ENCODE results near the gene CTH. TPM values are rescaled to one million over a fixed set of nuclear protein-coding genes. Genes with fewer than 3 reads are reported as not detected.

CTH gene
- polyA plus RNA-seq, 3 donors = 0.16 to 1.5 (median 0.28) TPM

DNA sequence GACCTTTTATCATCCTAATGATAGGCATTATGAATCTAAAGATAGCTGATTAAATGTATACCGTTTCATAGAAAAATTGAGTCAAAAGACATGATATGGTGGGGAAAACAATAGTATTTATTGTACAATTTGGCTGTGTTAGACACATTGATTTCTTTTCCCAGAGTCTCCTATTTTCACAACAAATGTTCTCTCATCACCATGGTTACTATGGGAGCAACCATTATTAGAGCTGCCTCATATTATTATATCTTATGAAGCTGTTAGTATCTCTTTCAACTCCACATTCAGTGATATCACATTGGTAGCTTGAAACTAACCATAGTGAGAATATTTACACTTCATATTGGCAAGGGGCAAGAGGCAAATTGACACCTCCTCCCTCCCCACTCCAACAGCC is 10.7 kb upstream of the CTH start:
- H3K4me3 Mint-ChIP-seq = no peak overlapping the region
- Histone ChIP-seq H3K9ac (ENCODE audit: insufficient read depth, low read length, poor library complexity, severe bottlenecking) (no peak overlapping the region), H3K27ac (ENCODE audit: low read depth in 1 of 2, low read length in 2 of 2) (no peak overlapping the region), H3K9me3 (replicated peaks in 1 of 2; ENCODE audit: control insufficient read depth in 1 of 2, insufficient read depth in 1 of 2, low read length in 2 of 2) (no peaks in the 10 kb centered on the region), H3K27me3 (ENCODE audit: control insufficient read depth in 2 of 2, insufficient read depth in 2 of 2, low read length in 2 of 2) (no peaks in the 10 kb centered on the region), H3K4me3 (replicated peaks in 1 of 3; ENCODE audit: low read depth in 2 of 3, low read length in 3 of 3) (no peak overlapping the region), H3K4me1 (ENCODE audit: control insufficient read depth in 1 of 2, insufficient read depth in 2 of 2, low read length in 2 of 2) (no peaks in the 10 kb centered on the region), H3K4me2 (replicated peaks; ENCODE audit: extremely low read depth, low read length, poor library complexity, severe bottlenecking) (no peak overlapping the region), H3K36me3 (replicated peaks in 1 of 2; ENCODE audit: control insufficient read depth in 1 of 2, insufficient read depth in 2 of 2, low read length in 2 of 2) (no peaks in the 10 kb centered on the region), H3K79me2 (ENCODE audit: insufficient read depth, low read length) (no peaks in the 10 kb centered on the region), H4K20me1 (ENCODE audit: insufficient read depth, low read length) (no peaks in the 10 kb centered on the region), H2AFZ (ENCODE audit: insufficient read depth, low read depth, low read length, poor library complexity, severe bottlenecking) (no peak overlapping the region)
- no peaks in the 10 kb centered on the region for H3K36me3 Mint-ChIP-seq
- no peak for DNase-seq
- no CpG with 5 or more reads among the region's 1 CpG for WGBS (ENCODE audit: insufficient coverage)
- no peaks in the 10 kb centered on the region for H3K9me3 Mint-ChIP-seq
- peaks cover 4 to 7% (median 4%) of the 10 kb centered on the region in 3 donors for H3K27me3 Mint-ChIP-seq (ENCODE audit: low read depth in 3 of 3)
- H3K27ac Mint-ChIP-seq = no peak overlapping the region
- H3K4me1 Mint-ChIP-seq = no peaks in the 10 kb centered on the region
- TF ChIP-seq, protein P1, sequence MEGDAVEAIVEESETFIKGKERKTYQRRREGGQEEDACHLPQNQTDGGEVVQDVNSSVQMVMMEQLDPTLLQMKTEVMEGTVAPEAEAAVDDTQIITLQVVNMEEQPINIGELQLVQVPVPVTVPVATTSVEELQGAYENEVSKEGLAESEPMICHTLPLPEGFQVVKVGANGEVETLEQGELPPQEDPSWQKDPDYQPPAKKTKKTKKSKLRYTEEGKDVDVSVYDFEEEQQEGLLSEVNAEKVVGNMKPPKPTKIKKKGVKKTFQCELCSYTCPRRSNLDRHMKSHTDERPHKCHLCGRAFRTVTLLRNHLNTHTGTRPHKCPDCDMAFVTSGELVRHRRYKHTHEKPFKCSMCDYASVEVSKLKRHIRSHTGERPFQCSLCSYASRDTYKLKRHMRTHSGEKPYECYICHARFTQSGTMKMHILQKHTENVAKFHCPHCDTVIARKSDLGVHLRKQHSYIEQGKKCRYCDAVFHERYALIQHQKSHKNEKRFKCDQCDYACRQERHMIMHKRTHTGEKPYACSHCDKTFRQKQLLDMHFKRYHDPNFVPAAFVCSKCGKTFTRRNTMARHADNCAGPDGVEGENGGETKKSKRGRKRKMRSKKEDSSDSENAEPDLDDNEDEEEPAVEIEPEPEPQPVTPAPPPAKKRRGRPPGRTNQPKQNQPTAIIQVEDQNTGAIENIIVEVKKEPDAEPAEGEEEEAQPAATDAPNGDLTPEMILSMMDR (IDR thresholded peaks at IDR 0.05) = no peak
- intact Hi-C loops (cut with micrococcal nuclease) = no loop called here

DNA sequence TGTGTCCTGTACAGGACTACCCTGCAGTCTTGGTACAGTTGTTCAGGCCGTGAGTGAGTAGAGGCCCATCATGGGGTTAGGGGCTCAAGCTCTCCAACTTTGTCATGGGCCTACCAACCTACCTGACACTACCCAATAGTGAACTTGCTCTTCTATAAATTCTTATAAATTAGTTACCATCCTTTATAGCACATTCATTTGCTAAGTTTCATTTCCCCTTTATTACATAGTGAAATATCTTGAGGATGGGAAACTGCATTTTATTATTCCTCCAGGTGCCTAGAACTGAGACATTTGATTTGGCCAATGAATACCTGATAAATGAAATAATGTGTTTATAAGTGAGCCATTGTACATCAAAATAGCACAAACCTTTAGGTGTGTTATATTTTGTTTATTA is 9.1 kb upstream of the CTH start:
- no peak overlapping the region for H3K4me2 ChIP-seq (replicated peaks; ENCODE audit: extremely low read depth, low read length, poor library complexity, severe bottlenecking)
- H3K4me1 ChIP-seq (ENCODE audit: control insufficient read depth in 1 of 2, insufficient read depth in 2 of 2, low read length in 2 of 2) = no peaks in the 10 kb centered on the region
- H2AFZ ChIP-seq (ENCODE audit: insufficient read depth, low read depth, low read length, poor library complexity, severe bottlenecking) = no peak overlapping the region
- H3K27me3 Mint-ChIP-seq (ENCODE audit: low read depth in 3 of 3) = peaks cover 2 to 7% (median 5%) of the 10 kb centered on the region in 3 donors
- no peaks in the 10 kb centered on the region for H3K4me1 Mint-ChIP-seq
- intact Hi-C loops (cut with micrococcal nuclease) = no loop called here
- H3K36me3 Mint-ChIP-seq = no peaks in the 10 kb centered on the region
- no peak overlapping the region for H3K9ac ChIP-seq (ENCODE audit: insufficient read depth, low read length, poor library complexity, severe bottlenecking)
- no peak overlapping the region for H3K27ac ChIP-seq (ENCODE audit: low read depth in 1 of 2, low read length in 2 of 2)
- H3K27me3 ChIP-seq (ENCODE audit: control insufficient read depth in 2 of 2, insufficient read depth in 2 of 2, low read length in 2 of 2) = no peaks in the 10 kb centered on the region
- no peak overlapping the region for H3K4me3 Mint-ChIP-seq
- 100% methylated on average over 1 of the region's 1 CpG for whole genome bisulfite sequencing (ENCODE audit: insufficient coverage)
- DNase-seq = no peak
- H3K4me3 ChIP-seq (replicated peaks in 1 of 3; ENCODE audit: low read depth in 2 of 3, low read length in 3 of 3) = no peak overlapping the region
- H3K9me3 ChIP-seq (replicated peaks in 1 of 2; ENCODE audit: control insufficient read depth in 1 of 2, insufficient read depth in 1 of 2, low read length in 2 of 2) = no peaks in the 10 kb centered on the region
- H3K9me3 Mint-ChIP-seq = no peaks in the 10 kb centered on the region
- H3K27ac Mint-ChIP-seq = no peak overlapping the region
- TF ChIP-seq, protein P1 (IDR thresholded peaks at IDR 0.05) = no peak
- no peaks in the 10 kb centered on the region for H3K79me2 ChIP-seq (ENCODE audit: insufficient read depth, low read length)
- H3K36me3 ChIP-seq (replicated peaks in 1 of 2; ENCODE audit: control insufficient read depth in 1 of 2, insufficient read depth in 2 of 2, low read length in 2 of 2) = no peaks in the 10 kb centered on the region
- H4K20me1 ChIP-seq (ENCODE audit: insufficient read depth, low read length) = no peaks in the 10 kb centered on the region

Measured in CD14-positive monocyte (primary cell).